ENCODE data around the gene DPYSL3.

The DPYSL3 gene

DNA sequence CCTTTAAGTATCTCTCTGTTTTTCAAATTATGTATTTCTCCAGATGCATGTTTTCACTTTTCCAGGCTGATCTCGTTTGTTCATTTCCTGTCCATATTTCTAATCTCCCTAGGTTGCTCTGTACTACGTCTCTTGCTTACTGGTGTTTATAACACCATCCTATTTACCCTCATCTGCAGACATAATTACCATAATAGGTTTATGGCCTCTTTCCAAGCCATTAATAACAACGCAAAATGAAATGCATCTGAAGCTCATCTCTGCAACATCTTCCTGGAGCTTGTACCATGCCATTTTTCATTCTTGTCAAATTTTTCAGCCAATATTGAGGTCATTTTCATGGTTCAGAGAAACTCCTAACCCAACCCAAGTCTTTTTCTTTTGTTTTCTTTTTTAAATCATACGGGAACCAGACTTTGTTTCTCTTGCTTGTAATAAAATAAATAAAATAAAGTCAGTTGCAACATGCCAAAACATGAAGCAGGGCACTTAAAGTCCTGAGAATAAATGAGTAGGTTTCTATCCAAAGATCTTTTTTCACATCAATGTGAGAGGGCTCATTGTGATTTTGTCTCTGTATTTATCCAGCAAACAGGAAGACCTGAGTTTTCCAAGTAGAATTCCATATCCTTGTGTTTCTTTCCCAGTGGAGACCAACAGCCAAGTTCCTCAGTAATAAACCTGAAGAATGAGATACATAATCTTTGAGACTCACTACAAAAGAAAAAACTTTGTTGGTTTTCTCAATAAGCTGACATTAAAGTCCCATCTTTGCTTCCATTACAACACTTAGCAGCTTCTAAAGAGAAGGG, 37.0 kb downstream of the DPYSL3 start:
- TF ChIP-seq GATA2 (IDR thresholded peaks at IDR 0.05; ENCODE audit: low read depth, low read length) (peak; percentile 86), GATA3 (IDR thresholded peaks at IDR 0.05; ENCODE audit: low read depth, low read length) (peak; percentile 94)

DNA sequence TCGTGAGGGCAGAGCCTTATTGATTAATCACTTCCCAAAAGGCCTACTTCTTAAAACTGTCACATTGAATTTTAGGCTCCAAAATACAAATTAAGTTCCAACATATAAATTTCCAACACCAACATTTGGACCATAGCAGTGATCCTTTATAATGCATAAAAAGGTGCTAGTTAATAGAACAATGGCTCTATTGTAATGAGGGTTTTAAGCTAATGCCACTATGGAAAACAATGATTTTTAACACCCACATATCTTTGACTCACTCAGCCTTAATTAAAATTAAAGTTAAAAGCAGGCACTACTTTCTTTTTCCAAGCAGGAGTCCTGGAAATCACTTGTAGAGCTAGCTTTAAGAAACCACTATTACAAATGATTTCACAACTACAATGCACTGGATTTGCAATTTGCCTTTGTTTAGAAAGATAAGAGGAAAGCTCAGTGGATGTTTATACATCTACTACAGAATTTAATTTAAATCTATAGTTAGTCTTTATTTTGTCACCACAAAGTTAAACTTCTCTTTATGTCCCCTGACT, 41.8 kb downstream of the DPYSL3 start:
- TF ChIP-seq GATA2 (IDR thresholded peaks at IDR 0.05; ENCODE audit: low read depth, low read length) = no peak
- TF ChIP-seq GATA3 (IDR thresholded peaks at IDR 0.05; ENCODE audit: low read depth, low read length) = no peak

DNA sequence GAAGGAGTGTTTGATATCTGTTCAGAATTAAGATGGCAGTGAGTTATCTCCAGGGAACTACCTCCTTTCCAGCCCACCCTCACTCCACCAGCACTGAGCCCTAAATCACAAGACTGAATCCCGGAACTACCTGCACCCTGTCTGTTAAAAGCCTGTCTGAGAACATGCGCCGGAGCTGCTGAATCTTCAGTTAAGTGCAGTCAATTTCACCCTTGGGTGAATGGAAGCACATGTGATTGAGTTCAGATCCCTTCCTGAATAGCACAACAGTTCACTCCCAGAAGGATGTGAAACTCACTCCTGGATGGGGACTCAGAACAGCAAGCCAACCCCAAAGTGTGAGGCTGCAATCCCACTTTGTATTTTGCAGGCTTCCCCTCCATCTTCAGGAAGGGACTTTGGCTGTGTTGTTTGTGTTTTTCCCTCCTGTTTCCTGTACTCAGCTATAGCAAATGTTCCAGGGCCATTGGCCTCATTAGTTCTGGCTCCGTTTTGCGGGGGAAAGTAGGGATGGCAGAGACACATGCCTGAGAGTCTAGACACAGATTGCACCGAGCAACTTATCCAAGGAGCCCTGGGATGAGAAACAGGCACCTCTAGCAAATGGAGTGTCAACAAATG, 43.4 kb downstream of the DPYSL3 start:
- TF ChIP-seq GATA2 (IDR thresholded peaks at IDR 0.05; ENCODE audit: low read depth, low read length) (no peak), GATA3 (IDR thresholded peaks at IDR 0.05; ENCODE audit: low read depth, low read length) (no peak)

DNA sequence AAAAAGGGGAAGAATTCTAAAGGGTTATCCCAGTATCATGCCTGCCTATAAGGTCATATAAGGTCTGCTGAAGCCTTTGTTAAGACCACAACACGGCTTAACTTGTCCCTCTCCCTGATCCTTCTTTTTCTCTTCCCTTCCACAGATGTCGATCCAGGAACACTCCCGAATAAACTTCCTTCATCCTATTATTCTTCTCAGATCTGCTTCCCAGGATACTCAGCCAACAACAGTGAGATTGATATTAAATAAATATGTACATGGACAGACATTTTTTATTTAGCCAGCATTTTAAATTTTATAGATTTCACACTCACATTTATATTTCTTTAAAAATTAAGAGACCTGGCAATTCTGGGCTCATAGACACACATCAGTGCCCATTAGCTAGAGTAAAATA, 44.1 kb downstream of the DPYSL3 start:
- no peak for TF ChIP-seq GATA2 (IDR thresholded peaks at IDR 0.05; ENCODE audit: low read depth, low read length)
- no peak for TF ChIP-seq GATA3 (IDR thresholded peaks at IDR 0.05; ENCODE audit: low read depth, low read length)

DNA sequence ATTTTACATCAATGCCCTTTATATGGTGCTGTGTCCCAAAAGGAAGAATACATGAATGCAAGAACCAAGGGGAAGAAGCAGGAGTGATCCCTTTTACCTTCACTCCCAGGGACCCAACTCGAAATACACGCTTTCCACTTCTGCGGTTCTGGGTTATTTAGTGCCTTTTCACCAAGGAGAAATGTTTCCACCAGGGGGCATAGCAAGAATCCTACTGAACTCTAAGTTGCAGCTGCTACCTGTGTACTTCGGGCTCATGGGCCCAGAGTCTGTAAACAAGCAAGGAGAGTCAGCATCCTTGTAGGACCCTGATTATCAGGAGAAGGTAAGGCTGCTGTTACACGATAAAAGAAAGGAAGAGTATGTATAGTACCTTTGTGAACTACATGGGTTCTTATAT, 45.7 kb downstream of the DPYSL3 start:
- TF ChIP-seq GATA2 (IDR thresholded peaks at IDR 0.05; ENCODE audit: low read depth, low read length) = no peak

DNA sequence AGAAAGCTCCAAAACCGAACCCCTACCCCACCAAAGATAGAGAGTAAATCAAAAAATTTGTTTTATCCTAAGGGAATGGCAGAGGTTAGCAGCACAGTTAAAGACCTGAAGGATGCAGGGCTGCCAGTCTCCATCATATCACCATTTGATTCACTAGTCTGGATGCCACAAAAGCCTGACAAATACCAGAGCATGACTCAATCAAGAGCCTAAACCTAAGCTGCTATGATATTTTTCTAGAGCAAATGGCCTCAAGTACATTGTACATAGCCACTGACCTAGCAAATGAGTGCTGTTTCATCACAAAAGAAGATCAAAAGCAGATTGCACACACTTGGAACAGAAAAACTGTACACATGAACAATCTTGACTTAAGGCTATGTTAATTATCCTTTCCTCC, 48.0 kb downstream of the DPYSL3 start:
- TF ChIP-seq GATA2 (IDR thresholded peaks at IDR 0.05; ENCODE audit: low read depth, low read length) = no peak
- no peak for TF ChIP-seq GATA3 (IDR thresholded peaks at IDR 0.05; ENCODE audit: low read depth, low read length)

DNA sequence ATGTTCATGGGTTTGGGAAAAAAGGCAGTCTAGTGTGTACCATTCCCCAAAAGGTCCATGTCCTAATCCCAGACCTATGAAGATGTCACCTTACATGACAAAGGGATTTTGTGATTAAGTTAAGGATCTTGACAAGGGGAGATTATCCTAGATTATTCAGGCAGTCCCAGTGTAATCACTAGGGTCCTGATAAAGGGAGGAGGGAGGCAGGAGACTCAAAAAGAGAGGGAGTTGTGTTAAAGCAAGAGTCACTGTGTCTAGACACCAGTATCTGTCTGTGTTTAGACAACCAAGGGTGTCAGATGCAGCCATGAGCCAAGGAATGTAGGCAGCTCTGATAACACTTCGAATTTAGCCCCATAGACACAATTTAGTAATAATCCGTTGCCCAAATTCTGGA, 49.5 kb downstream of the DPYSL3 start:
- TF ChIP-seq GATA3 (IDR thresholded peaks at IDR 0.05; ENCODE audit: low read depth, low read length) (no peak), GATA2 (IDR thresholded peaks at IDR 0.05; ENCODE audit: low read depth, low read length) (no peak)

DNA sequence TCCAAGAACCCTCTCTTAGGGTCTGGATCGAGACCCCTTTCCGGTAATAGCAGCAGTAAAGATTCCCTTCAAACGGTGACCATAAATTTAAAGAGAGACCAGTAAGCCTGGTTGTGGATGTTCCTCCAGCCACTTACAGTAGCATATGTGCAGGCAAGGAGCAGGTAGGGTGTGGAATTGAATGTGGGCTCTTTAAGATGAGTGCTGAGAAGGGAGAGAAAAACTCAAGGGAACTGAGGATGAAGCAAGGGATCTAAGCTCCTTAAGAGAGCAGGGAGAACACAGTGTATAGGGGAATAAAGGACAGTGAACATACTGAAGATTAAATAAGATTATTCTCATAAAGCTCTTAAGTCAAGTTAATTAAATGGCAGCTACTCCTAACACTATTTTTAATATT, 51.3 kb downstream of the DPYSL3 start:
- no peak for TF ChIP-seq GATA2 (IDR thresholded peaks at IDR 0.05; ENCODE audit: low read depth, low read length)
- TF ChIP-seq GATA3 (IDR thresholded peaks at IDR 0.05; ENCODE audit: low read depth, low read length) = no peak

DNA sequence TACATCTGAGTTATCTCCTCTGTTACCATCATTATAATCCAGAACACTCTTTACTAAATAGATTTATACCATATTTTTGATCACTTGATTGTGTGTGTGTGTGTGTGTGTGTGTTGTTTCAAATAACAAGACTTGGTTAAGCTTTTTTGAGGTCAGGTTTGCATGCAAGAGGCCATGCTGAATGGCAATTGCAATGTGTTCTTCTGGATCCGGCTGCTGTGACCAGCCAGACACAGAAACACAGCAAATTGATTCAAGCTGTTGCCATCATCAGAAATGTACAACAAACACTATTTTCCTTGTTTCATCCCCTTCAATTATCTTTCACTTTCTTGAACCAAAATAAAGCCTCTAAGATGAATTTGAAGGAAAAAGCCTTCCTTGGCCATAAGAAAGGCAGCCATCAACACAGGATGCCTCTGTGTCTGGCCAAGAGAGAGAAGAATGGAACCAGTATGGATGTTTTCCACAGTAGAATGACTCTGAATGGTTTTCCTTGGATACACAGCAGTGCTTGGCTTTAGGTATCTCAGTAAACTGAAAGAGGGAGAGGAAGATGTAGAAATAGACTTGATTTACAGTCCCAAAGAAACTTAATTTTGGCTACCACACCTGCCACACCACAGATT, 53.9 kb downstream of the DPYSL3 start:
- TF ChIP-seq GATA3 (IDR thresholded peaks at IDR 0.05; ENCODE audit: low read depth, low read length) (no peak), GATA2 (IDR thresholded peaks at IDR 0.05; ENCODE audit: low read depth, low read length) (no peak)

DNA sequence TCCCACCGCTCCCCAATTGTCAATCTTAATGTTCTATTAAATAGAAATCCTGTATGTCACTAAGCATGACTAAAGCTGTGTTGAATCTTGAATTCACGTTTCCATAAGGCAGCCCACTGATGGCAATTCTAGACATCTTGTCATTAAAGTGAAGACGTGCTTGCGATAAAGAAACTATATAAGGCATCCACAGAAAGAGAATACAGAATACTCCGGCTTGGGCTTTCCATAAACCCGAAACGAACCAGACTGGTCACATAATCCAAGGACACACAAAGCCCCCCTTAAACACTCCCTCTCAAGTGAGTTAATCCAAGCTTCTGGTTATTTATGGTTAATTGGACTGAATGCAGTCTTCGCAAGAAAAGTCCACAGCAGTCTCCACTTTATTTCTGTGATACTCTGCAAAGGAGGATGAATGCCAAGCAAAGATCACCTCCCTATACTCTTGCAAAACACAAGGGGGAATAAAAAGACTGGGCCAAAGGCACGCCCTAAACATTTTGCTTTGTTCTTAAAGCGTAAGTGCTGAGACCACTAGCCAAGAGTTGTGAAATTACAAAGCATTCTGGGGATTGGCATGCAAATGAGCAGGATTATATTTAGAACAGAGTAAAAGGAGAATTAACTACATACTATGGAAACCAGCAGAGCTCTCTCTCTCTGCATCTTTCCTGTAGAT, 54.7 kb downstream of the DPYSL3 start:
- TF ChIP-seq GATA2 (IDR thresholded peaks at IDR 0.05; ENCODE audit: low read depth, low read length) (no peak), GATA3 (IDR thresholded peaks at IDR 0.05; ENCODE audit: low read depth, low read length) (no peak)

DNA sequence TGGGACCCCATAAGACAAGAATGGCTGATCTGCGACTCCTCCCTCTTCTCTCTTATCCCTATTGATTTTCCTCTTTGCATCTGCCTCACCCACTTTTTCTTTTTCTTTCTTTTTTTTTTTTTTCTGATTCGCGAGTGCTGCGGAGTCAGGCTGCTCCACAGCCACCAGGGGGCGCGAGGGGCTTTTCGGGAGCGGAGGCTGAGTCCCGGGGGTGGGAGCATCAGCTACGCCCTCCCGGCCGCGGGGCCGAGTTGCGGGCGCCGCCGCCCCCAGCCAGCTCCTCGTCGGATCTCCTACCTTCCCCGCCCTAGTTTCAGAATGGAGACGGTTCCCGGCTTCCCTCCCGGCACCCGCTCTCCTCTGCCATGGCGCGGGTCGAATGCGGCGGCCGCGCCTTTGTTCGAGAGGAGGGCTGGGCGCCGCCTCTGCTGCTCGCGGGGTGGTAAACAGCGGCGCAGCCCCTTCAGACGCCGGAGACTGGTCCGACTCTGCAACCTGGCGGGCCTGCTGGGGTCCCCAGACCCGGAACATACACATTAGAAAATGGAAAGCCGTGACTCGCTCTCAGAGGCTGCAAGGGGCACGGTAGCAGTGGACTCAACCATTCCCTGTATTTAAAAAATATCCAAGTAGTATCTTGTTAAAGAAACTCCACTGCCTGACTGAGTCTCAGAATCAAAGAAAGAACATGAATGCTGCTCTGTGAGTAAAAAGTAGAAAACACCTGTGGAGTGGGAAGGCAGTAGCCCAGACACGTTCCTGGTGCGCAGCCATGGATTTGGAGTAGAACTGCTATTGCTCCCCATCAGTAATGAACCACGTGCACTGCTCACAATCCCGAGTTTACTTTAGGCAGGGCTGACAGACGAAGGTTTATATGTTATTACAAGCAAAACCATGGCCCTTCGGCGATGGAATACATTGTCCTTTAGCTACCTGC, 55.7 kb downstream of the DPYSL3 start:
- TF ChIP-seq GATA2 (IDR thresholded peaks at IDR 0.05; ENCODE audit: low read depth, low read length) = no peak

DNA sequence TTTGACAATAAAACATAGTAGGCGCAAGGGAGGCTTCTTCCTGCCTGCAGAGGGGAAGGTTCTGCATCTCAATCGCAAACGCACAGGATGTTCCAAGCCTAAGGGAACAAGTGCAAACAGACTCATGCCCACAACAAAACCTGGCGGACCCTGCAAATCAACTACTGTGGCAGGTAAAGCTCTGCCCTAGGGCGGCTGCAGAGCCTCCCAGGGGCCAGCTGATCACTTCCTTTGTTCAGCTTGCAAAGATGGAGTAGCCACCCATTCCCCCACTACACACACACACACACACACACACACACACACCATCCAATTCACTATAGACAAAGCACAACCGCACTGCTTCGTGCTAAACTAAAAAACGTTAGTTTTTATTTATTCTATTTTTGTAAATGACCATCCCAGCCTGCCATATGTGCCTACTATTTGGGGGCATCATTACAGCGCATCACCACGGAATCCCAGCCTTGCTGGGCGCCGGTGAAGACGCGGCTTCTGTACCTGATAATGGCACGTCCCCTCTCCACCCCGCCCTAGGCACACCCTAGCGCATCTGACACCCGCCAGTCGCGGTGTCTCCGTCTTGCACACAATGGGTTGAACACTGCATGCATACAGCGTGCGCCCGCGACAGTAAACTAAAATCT, 57.6 kb downstream of the DPYSL3 start:
- TF ChIP-seq GATA3 (IDR thresholded peaks at IDR 0.05; ENCODE audit: low read depth, low read length) (no peak), GATA2 (IDR thresholded peaks at IDR 0.05; ENCODE audit: low read depth, low read length) (no peak)

DNA sequence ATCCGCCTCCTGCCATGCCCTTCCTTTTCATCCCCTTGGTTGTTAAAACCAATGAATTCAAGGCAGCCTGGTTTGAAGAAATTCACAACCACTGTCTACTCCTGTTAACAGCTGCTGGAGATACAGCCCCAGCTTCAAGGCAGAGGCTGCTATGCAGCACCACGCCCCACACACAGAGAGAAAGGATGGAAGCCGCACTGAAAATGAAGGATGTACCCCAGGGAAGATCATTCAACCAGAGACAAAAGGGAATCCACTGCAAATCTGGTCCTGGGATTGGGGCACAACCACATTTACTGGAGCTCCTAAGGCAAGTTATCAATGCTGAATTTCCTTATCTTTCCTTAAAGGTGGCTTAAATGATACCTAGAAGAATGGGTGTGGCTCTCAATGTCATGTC, 58.7 kb downstream of the DPYSL3 start:
- no peak for TF ChIP-seq GATA3 (IDR thresholded peaks at IDR 0.05; ENCODE audit: low read depth, low read length)
- TF ChIP-seq GATA2 (IDR thresholded peaks at IDR 0.05; ENCODE audit: low read depth, low read length) = no peak
